Suppressor macrophage (primary cell): ENCODE results near the gene SLC18B1.
"Not testable (repeated sequence)": the region's sequence is repeated elsewhere in the genome, so short reads cannot be mapped to it uniquely, and the experiment has no call there.

Source experiments
- DNase-seq, 4 experiments: peaks; one replicate each; pipeline ENCODE4 v3.0.0-alpha.2; 2020 to 2022

SLC18B1 gene

DNA sequence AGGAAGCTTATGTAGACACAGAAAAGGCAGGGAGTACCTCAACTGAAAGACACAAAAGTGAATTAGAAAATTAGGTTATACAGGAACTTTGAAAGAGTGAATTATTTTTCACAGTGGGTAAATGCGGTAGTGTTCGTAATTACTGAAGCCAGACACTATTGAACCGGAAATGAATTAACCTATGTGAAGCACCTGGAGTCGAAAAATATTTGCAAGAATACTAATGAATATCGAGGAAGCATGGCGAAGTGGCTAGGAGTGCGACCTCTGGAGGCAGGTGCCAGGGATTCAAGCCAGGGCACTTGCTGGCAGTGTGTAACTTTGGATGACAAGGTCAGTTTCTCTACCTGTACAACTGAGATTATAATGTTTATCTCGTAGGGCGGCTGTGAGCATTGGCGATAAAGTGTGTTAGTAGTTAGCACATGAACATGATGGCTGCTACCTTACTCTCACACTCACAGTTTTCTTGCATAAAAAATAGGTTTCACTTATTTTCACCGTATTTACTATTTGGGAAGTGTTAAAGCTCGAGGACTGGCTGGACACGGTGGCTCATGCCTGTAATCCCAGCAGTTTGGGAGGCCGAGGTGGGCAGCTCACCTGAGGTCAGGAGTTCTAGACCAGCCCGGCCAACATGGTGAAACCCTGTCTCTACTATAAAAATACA lies 567 bp upstream of the SLC18B1 start:
- DNase-seq = peak; percentile 52 to 73 (median 64)

DNA sequence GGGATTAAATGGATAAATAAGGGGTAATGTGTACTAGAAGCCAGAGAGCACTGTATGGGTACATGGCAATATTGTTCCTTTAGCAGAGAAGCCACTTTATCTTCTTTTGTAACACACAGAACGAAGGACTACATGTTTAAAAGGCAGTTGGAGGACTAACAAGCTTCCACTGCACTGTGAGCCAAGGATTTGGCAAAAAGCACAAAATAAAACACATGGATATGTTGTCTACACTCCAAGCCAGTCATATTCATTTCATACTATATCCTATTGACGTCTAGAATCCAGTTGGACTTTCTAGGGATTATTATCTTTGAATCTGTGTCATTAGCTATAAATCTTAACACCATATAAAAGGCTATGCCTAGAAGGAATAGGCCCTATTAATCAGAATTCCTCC lies 3.0 kb downstream of the SLC18B1 start:
- no peak for DNase-seq

DNA sequence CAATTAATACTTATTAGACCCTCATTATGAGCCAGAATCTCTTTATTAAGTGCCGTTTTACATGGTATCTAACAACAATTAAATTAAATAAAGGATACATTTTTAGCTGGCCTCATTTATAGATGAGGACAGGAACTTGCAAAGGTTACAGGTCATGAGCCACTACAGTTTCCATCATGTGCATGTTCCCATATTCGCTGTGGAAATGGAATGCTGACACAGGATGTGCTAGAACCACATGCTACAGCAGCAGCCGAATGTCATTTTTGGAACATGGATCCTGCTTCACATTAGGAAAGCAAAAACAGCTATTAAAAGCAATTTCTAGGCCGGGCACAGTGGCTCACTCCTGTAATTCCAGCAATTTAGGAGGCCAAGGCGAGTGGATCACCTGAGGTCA lies 5.9 kb downstream of the SLC18B1 start:
- DNase-seq = peak in 2 of 4 experiments; percentile 39 to 48

DNA sequence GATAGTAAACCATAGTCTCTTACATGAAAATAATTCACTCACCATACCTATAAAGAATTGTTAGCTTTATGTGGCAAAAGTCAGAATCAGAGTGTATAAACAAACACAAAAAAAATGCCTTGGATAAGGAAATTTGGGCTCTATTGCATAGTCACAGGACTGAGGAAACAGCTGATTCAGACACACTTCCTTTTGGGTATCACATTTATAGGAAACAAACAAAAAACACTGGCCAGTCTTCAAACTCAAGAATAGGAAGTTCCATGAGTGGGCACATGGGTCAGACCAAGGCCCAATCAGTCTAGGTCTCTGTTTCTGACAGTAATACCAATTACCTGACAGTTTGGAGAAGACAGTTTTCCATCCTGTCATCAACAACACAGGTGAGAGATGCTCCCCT lies 8.0 kb downstream of the SLC18B1 start:
- peak in 3 of 4 experiments; percentile 40 to 74 (median 66) for DNase-seq

DNA sequence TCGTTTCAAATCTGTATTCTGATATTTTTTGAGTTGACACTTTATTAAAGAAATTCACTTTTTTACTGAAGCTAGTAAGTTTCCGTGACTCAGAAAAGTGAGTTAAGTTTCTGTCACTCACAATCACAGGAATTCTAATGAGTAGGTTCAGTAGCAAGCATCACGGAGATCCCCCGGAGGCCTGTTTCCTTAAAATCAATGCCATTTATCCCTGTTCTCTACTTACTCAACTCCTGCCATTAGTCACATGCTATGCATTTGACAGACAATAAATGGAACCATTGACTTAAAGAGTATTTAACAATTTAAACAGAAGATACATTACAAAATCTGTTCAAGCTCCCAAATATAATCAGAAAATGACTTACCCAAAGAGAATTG lies 9.1 kb downstream of the SLC18B1 start:
- no peak for DNase-seq

DNA sequence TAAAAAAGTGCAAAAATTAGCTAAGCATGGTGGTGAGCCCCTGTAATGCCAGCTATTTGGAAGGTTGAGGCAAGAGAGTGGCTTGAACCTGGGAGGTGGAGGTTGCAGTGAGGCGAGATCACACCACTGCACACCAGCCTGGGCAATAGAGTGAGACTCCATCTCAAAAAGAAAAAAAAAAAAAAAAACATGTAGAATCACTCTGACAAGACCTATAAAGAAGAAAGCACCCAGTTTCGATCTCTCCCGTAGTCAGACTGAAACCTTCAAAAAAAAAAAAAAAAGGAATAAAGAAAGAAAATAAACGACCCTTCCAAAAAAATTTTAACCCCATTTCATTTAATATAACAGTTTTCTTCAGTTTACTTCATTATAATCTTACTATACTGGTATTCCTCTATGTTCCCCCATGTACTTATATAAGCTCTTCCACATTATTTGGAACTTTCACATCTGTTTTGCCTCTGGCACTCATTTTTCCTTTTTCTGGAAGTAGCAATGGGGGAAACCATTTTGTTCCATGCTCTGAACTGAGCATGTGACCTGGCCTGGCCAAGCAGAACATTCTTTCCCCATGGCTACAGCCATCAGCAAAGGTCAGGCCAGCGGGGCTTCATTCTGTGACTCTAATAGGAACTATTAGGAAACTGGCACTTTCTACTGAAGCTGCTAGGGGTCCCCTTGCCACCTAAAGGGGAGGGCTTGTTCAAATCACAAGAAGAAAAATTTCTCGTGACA lies 9.6 kb downstream of the SLC18B1 start:
- no peak for DNase-seq

DNA sequence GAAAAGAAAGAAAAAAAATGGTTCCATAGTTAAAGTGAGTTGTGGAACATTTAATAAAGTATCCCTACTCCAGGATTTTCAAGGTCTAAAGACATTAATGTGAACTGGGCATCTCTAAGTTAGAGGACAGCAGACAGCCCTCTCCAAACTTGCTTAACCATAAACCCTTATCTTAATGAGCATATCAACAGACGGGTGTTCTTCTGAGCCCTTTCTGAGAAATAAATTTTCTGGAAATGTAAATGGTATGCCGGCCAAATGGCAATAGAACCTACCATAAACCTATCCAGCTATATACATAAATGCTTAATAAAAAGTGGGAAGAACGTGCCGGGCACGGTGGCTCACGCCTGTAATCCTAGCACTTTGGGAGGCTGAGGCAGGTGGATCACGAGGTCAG lies 12.5 kb downstream of the SLC18B1 start:
- DNase-seq = no peak

DNA sequence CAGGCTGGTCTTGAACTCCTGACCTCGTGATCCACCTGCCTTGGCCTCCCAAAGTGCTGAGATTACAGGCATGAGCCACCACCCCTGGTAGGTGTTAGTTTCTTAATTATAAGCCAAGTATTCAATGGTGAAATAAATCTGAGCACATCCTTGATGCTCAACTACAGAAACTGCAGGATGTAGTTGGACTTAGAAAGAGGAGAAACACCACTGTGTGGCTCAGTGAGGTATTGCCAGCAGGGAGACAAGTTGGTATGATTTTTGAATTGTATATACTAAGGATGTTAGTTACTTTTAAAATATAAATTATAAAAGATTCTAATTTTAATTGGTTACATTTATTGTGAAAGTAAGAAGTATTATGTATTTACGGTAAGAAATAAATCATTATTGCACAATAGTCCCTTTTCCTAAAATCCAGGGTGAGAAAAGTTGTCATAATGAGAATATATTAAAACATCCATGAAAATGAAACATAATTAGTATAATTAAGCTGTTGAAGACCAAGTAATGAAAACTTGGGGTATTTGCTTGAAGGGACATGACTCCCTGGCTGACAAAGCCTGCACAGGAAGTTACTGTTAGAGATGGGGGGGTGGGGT lies 17.6 kb downstream of the SLC18B1 start:
- DNase-seq = peak in 2 of 4 experiments; percentile 13 to 31

DNA sequence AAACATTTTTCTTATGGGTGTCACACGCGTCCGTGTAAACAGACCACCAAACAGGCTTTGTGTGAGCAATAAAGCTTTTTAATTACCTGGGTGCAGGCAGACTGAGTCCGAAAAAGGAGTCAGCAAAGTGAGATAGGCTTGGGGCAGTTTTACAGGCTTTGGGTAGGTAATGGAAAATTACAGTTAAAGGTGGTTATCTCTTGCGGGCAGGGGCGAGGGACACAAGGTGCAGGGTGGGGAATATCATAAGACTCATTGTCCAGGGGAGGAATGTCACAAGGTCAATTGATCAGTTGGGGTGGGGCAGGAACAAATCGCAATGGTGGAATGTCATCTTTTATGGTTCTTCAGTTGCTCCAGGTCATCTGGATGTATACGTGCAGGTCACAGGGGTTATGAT lies 20.6 kb downstream of the SLC18B1 start:
- not testable (repeated sequence) for DNase-seq

DNA sequence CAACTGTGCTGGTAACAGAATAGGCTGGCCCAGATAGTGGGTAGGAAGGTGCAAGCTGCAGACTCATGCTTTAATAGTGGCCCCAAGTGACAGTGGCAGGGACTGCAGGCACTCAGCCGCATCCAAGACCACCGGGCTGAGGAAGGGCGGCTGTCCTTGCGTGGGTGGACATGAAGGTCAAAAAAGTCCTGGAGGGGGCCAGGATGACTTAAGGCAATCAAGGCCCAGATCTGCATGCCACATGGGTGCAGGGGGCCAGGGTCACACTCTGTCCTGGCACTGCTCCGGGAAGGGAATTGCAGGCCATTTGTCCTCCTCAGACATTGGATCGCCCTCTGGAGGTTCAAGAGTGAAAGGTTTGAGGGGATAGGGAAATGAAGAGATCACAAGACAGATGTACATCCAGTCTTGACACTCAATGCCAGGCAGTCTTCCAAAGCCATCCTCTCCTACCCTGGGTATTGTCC lies 30.4 kb downstream of the SLC18B1 start:
- peak; percentile 74 to 86 (median 80) for DNase-seq

DNA sequence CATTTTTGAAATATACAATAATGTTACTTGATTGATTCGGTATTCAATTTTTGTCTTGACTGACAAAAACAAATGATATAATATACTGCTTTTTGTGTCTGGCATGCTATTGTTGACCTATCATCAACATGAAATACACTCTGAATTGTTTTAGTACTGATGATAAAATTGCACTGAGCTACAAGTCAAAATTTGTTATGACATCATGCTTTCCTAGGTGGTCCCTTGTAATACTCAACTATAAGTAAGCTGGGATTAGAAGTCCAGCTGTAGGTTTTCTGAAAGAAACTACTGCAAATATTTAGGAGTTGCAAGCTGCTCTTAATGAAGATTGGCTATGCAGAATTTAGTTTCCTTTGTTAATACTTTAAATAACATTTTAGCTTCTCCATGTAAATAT lies 32.9 kb downstream of the SLC18B1 start:
- no peak for DNase-seq

DNA sequence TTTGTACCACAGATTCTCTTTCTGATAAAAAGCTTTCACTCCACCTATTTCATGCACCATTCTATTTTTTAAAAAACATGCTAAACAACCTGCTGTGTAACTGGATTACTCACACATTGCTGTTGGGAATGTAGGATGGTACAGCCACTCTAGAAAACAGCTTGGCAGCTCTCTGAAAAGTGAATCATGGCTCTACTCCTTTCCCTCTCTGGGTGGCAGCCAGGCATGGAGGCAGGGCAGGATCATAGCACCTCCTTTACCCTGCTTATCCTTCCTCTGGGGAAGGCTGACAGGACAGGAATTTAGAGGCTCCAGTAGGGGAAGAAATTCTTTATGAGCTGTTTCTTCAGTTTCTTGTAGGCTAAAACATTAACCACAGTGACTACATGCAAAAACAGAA lies 34.1 kb downstream of the SLC18B1 start:
- peak; percentile 13 to 37 (median 26) for DNase-seq

DNA sequence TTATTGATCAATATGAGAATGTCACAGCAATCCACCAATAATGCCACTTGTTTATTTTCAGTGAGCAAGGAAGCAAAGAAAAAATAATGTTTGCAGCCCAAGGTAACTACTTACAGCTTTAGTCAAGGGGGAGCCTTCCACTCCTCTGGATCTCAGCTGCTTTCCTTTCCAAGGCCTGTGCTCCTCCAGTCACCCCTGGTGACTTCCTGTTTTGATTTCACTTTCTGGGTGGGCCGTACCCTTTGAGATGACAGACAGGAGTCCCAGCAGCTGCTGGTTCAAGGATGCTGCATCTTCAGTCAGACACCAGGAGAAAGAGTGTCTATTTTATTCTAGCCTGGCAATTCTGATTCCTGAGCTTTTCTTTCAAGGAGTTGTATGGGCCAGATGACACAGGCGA lies 35.2 kb downstream of the SLC18B1 start:
- peak; percentile 57 to 76 (median 72) for DNase-seq

DNA sequence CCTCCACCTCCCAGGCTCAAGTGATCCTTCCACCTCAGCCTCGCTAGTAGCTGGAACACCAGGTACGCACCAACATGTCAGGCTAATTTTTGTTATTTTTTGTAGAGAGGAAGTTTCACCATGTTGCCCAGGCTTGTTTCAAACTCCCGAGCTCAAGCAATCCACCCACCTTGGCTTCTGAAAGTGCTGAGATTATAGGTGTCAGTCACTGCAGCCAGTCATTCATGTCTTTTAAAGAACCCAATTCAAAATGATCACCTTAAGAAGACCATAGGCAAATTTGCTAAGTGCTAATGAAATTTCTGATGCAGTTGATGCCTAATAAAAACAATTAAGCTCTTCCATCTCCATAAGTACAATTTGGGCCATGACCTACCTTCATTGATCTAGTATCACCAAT lies 38.2 kb downstream of the SLC18B1 start:
- DNase-seq = no peak

DNA sequence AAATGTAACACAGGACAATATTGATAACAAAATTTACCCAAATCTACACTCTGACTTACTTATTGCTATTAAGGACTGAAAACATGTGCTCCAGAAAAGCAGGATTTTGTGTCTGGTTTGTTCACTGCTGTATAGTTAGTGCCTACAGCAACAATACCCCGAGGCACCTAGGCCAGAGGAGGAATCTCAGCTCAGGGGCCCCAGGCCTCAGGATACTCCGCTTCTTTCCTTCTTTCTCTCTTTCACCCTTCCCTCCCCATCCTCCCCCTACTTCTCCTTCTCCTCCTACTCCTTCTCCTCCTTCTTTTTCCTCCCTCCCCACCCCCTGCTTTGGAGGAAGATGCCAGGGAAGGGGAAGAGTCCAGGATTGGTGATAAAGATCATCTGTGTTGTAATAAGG lies 39.7 kb downstream of the SLC18B1 start:
- peak in 1 of 4 experiments; percentile 27 for DNase-seq

DNA sequence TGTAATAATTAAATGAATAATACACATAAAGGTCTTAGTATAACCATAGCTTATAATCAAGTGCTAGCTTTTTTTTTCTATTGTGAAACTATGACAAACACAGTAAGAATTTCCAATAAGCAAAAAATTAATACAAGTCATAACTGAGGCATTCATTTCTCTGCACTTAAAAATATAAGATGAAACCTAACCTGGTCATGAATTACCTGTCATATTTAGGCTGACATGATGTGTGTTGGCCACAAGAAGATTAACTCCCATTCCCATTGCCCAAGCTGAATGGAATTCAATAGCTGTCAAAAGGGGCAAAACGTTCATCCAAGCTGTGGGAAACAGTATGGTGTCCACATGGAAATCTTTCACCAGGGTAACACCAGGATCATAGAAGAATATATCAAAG lies 46.2 kb downstream of the SLC18B1 start:
- DNase-seq = no peak

DNA sequence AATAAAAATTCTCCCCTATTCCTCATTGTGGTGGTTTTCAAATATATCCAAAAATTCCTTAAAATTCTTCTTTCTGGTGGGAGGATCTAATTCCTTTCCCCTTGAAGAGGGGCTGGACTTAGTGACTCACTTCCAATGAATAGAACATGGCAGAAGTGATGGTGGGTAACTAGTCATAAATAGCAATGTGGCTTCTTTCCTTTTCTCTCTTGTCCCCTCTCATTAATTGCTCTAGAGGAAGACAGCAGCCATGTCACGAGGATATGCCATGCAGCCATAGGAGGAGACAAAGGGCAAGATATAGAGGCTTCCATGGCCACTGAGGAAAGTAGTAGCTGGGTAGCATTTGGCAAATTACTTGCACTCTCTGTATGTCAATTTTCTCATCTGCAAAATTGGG lies 46.6 kb downstream of the SLC18B1 start:
- no peak for DNase-seq

DNA sequence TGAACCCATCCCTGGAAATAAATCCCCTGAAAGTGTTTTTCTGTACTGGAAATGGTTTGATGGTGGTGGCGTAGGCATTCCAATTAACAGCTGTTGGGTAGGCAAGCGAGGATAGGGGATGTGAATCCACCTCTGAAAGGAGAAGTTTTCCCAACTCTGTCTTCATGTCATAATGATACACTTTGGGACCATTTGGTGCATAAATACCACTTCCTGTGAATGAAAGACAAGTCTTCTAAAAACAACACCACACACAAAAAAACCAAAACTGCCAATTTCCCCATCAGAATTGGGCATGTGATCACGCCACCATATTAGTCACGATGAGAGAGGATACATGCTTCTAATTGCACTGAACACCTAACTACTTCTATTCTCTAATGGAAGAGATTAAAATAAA lies 47.1 kb downstream of the SLC18B1 start:
- peak; percentile 60 to 81 (median 76) for DNase-seq

DNA sequence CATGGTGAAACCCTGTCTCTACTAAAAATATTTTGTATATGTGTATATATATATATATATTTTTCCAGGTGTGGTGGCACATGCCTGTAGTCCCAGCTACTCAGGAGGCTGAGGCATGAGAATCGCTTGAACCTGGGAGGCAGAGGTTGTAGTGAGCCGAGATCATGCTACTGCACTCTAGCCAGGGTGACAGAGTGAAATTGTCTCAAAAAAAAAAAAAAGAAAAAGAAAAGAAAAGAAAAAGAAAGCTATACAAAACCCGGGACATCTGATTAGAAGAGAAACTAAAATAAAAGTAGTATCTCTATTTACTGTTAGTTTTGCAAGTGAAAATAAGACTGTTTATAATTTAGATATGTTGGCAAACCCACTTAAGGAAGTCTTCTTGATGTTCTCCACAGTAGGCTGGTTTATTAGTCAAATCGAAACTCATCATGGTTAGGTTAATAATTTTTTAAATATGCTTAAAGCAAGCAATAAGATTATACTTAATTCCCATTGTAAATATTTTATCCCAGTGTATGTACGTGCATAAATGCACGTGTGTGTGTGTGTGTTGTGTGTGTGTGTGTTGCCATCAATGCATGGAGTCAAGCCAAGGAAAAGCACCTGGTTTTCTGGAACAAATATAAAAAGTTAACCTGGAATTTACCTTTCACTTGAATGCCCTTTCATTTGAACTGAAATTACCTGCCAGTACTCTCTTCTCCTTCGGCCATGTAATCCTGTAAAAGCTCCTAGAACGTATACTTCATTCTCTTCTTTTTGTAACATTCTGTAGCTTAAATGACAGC lies 47.8 kb downstream of the SLC18B1 start:
- no peak for DNase-seq

DNA sequence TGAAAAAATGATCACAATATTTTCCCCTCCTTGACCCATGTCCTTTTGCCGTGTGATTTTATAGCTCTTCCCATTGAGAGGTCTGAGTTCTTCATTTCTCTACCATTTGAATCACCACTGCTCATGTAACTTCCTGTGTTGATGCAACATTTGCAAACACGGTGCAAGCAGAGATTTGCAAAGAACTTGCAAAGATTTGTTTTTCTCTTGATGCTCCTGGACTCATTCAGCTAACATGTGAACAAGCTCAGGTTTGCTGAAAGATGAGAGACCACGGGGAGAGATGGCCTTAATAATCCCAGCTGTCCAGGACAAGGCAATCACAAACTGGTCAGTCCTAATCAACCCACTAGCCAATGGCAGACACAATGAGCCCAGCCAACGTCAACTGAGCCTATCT lies 49.3 kb downstream of the SLC18B1 start:
- DNase-seq = peak; percentile 52 to 86 (median 74)

DNA sequence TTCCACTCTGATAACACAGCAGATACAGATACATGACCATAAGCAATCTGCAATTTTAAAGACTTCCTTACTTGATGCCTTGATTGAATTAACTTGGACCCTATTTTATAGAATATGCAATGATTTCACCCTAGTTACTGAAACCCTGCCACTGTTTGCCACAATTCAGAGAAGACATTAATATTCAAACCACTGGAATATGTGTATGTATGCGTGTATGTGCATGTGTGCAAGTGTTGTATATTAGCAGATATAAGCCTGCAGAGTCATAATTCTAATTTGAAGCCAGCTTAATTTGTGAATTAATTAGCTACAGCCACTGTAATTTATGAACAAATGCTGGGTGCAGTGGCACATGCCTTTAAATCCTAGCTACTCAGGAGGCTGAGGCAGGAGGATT lies 50.0 kb downstream of the SLC18B1 start:
- no peak for DNase-seq

DNA sequence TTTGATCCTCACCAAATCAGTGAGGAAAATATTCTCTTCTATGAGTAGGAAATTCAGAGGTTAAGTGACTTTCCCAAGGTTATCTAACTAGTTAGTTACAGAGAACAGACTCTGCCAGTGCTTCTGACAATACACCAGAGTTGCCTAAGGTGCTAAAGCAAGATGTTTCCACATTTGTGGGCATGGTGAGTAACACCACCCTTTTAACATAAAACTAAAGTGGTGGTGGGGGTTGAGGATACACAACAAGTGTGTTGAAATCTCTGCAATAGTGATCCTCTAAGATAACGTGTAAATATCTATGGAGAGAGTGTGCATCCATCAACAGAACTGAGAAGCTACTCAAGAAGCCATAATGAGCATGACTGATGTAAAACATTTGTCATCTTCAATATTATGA lies 52.4 kb downstream of the SLC18B1 start:
- peak; percentile 51 to 83 (median 64) for DNase-seq

DNA sequence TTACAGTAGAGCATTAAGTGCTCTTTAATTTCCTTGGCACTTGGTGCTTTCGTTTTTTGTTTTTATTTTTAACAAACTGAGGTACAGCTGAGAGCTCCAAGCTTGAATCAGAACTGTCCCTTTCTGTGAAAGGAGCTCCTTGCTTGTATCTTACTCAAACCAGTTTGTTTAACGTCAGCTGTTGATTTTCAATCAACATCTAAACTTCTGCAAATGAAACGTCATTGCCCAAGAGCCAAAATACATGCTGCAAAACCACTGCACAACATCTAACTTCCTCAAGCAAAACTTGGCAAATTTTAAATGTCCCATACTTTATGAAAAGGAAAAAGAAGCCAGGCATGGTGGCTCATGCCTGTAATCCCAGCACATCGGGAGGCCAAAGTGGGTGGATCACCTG lies 55.9 kb downstream of the SLC18B1 start:
- peak; percentile 71 to 94 (median 84) for DNase-seq
